Measurements from ENCODE around the gene CFLAR. TPM values are rescaled to one million over a fixed set of nuclear protein-coding genes. Genes with fewer than 3 reads are reported as not detected.
A peak's percentile ranks its signal among the peaks of the same experiment; 100 is the strongest.
"Not testable (repeated sequence)": the region's sequence is repeated elsewhere in the genome, so short reads cannot be mapped to it uniquely, and the experiment has no call there.

CFLAR gene
- total RNA-seq, 4 donors from 2014 or later, result 157 to 492 (median 249) TPM

DNA sequence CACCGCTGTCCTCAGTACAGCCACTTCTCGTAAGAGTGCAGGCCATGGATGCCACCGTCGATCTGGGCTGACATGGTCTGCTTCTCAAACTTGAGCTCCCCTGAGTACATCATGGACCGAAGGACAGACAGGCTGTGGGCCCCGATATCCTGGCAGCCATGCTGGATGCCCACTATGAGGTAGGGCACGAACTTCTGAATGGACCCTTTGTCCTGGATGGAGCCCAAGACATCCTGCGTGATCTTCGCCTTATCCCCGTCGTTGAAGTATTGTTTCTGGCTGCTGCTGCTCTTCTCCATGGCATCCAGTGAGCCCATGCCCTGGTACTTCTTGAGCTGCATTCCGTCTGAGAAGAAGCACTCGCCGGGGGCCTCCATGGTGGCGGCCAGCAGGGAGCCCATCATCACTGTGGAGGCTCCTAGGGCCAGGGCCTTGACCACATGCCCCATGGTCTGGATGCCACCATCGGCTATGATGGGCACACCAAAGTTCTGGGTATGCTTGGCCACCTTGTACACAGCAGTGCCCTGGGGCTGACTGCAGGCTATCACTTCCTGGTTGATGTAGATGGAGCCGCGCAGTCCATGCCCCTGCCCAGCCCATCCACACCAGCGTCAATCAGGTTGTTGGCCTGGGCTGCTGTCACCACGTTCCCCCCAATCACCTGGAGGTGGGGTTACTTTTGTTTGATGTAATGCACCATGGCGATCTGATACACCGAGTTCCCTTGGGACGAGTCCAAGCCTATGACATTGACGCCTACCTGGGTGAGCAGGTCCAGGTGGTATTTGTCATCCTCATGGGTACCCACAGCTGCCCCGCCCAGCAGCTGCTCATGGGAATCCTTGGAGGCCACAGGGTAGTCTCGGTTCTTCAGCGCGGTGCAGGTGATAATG is 21.8 kb downstream of the CFLAR start:
- H3K36me3 ChIP-seq, result peaks cover 39 to 52% of the 10 kb centered on the region in 2 donors
- H3K4me1 ChIP-seq, result peaks cover 32 to 51% of the 10 kb centered on the region in 2 donors
- H3K27me3 ChIP-seq, result no peaks in the 10 kb centered on the region
- intact Hi-C loops (cut with DNase I), result no loop called here
- H3K9me3 ChIP-seq, result no peaks in the 10 kb centered on the region
- H3K4me3 ChIP-seq (replicated peaks in 1 of 3), result no peak overlapping the region
- peak overlapping the region in 2 of 3 donors; percentile 81 to 100 for H3K27ac ChIP-seq
- TF ChIP-seq, protein P1, sequence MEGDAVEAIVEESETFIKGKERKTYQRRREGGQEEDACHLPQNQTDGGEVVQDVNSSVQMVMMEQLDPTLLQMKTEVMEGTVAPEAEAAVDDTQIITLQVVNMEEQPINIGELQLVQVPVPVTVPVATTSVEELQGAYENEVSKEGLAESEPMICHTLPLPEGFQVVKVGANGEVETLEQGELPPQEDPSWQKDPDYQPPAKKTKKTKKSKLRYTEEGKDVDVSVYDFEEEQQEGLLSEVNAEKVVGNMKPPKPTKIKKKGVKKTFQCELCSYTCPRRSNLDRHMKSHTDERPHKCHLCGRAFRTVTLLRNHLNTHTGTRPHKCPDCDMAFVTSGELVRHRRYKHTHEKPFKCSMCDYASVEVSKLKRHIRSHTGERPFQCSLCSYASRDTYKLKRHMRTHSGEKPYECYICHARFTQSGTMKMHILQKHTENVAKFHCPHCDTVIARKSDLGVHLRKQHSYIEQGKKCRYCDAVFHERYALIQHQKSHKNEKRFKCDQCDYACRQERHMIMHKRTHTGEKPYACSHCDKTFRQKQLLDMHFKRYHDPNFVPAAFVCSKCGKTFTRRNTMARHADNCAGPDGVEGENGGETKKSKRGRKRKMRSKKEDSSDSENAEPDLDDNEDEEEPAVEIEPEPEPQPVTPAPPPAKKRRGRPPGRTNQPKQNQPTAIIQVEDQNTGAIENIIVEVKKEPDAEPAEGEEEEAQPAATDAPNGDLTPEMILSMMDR (IDR thresholded peaks at IDR 0.05), result no peak
- TF ChIP-seq POLR2A (IDR thresholded peaks at IDR 0.05), result no peak
- 95 to 96% methylated on average over 15 to 28 of the region's 28 CpGs for WGBS, 2 donors
- no peak for DNase-seq

- WGBS, 2 donors, result 87 to 92% methylated on average over 7 to 15 of the region's 15 CpGs
- peaks cover 42 to 53% of the 10 kb centered on the region in 2 donors for H3K36me3 ChIP-seq
These were observed 22.5 kb downstream of the CFLAR start for GRCh38 chr2:201138401-201138970.

GRCh38 chr2:201138986-201139781 is 23.2 kb downstream of the CFLAR start:
- WGBS, 2 donors, result 44 to 68% methylated on average over 14 of the region's 14 CpGs
- peak in 1 of 2 donors; percentile 9 for TF ChIP-seq POLR2A (IDR thresholded peaks at IDR 0.05)
- H3K27me3 ChIP-seq; H3K9me3 ChIP-seq; intact Hi-C loops (cut with DNase I); H3K4me3 ChIP-seq (replicated peaks in 1 of 3): not testable (repeated sequence)
- Histone ChIP-seq H3K36me3 (peaks cover 48 to 52% of the 10 kb centered on the region in 2 donors), H3K4me1 (peaks cover 30 to 41% of the 10 kb centered on the region in 2 donors), H3K27ac (peak overlapping the region; percentile 75 to 100 (median 81))
- peak in 1 of 2 donors; percentile 39 for DNase-seq

More at GRCh38 chr2:201138401-201138970, 22.5 kb downstream of the CFLAR start:
- H3K9me3 ChIP-seq, result no peaks in the 10 kb centered on the region
- H3K4me1 ChIP-seq, result peaks cover 32 to 44% of the 10 kb centered on the region in 2 donors
- intact Hi-C loops (cut with DNase I), result no loop called here
- H3K27ac ChIP-seq, result peak overlapping the region; percentile 62 to 100 (median 81)
- TF ChIP-seq, protein P1 (IDR thresholded peaks at IDR 0.05), result no peak
- TF ChIP-seq POLR2A (IDR thresholded peaks at IDR 0.05), result no peak
- H3K4me3 ChIP-seq (replicated peaks in 1 of 3), result no peak overlapping the region
- DNase-seq, result no peak
- H3K27me3 ChIP-seq, result no peaks in the 10 kb centered on the region

GRCh38 chr2:201139836-201140604 is 24.1 kb downstream of the CFLAR start:
- WGBS, 2 donors, result 67 to 72% methylated on average over 32 to 34 of the region's 34 CpGs
- DNase-seq, result no peak
- Histone ChIP-seq H3K36me3 (peaks cover 52 to 59% of the 10 kb centered on the region in 2 donors), H3K27ac (peak overlapping the region; percentile 64 to 75 (median 75)), H3K9me3 (no peaks in the 10 kb centered on the region), H3K4me3 (replicated peaks in 1 of 3) (no peak overlapping the region), H3K27me3 (no peaks in the 10 kb centered on the region), H3K4me1 (peaks cover 21 to 34% of the 10 kb centered on the region in 2 donors)
- intact Hi-C loops (cut with DNase I), result no loop called here
- TF ChIP-seq, protein P1 (IDR thresholded peaks at IDR 0.05), result no peak
- no peak for TF ChIP-seq POLR2A (IDR thresholded peaks at IDR 0.05)

Measured in thyroid gland (tissue), 4 donors.